ENCODE measurements around the gene STAT6.

Gene STAT6

DNA sequence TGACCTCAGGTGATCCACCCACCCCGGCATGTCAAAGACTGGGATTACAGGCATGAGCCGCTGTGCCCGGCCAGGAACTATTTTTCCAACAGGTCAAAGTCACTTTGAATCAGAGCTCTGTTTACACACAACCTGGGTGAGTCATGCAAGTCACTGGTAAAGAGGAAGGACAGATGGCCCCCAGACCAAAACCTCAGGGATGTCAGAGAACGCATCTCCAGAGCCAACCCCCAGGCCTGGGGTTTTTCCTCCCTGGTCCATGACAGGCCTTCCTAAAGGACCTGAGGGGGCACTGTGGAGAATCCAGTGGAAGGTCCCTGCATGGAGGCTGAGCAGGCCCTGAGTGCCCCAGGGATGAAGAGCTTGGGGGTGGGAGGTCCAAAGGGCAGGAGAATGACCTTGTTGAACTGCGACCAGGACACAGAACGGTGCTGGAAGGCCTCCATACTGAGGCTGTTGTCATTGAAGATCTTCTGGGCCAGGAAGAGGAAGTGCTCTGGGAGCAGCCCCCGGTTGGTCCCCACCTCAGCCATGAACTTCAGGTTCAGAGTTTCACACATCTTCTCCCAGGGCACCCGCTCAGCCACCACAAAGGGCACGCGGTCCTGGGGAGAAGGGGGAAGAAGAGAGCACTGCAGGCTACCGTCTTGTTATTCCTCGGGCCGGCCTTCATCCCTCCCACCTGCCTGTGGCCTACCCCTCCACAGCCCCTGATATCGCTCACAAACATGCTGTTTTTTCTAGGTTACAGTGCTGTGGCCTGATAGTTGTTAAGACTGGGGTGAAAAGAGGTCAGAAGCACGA lies 9.1 kb downstream of the STAT6 start:
- no peak for DNase-seq (ENCODE audit: low read depth in 2 of 2)

DNA sequence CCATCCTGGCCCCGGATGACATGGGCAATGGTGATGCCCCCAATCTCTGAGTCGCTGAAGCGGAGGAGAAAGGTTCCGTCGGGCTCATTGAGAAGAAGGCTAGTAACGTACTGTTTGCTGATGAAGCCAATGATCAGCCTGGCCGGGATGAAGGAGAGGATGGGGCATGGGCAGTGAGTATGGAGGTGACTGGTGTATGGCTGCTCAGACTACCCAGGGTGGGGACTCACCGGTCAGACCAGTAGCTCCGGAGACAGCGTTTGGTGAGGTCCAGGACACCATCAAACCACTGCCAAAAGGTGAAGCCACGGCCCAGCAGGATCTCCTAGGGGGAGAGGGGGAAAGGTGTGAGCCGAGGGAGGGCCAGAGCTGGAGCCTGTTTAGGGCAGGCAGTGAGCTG lies 11.4 kb downstream of the STAT6 start:
- DNase-seq (ENCODE audit: low read depth in 2 of 2): no peak

DNA sequence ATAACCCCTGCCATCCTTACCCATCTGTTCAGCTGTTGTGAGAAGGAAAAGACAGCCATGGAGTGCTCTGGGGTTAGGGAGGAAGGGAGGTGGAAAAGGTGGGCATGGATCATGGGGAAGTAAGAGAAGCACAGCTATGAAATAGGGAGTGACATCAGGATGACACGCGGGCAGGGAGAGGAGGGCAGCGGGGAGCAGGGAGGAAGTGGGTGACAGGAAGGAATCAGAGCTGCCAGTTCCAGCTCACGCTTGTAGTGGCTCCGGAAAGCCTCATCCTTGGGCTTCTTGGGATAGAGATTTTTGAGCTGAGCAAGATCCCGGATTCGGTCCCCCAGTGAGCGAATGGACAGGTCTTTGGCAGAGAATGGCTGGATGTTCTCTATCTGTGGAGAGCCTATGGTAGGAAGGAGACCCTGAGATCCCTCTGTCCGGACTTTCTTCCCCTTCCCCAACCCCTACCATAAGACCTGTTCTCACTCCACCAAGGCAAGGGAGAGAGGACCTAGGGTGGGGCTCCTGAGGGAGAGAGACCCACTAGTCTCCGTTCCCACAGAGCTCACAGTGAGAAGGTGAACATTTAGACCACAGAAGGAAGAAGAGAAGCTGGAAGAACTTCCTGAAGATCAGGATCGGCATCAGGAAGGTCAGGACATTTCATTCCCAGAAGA lies 12.0 kb downstream of the STAT6 start:
- DNase-seq (ENCODE audit: low read depth in 2 of 2): no peak

DNA sequence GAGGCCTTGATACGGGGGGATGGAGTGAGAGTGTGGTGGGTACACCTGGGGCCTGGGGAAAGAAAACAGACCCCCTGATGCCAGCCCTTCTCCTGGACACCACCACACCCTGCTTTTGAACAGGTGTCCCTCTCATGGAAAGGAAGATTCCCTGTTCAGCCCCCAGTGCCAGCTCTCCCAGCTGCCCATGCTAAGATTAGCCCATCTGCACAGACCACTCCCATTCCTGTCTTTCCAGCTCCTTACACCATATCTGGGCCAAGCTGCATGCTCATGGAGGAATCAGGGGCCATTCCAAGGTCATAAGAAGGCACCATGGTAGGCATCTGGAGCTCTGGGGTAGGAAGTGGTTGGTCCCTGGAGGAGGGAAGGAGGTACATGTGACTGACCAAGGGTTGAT lies 12.6 kb downstream of the STAT6 start:
- DNase-seq (ENCODE audit: low read depth in 2 of 2): no peak

DNA sequence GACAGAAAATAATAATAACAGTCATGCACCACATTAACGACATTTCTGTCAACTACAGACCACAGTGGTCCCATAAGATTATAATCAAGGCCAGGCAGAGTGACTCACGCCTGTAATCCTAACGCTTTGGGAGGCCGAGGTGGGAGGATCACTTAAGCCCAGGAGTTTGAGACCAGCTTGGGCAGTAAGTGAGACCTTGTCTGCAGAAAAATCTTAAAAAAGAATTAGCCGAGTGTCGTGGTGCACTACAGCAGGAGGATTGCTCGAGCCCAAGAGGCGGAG lies 13.7 kb downstream of the STAT6 start:
- DNase-seq (ENCODE audit: low read depth in 2 of 2): no peak

DNA sequence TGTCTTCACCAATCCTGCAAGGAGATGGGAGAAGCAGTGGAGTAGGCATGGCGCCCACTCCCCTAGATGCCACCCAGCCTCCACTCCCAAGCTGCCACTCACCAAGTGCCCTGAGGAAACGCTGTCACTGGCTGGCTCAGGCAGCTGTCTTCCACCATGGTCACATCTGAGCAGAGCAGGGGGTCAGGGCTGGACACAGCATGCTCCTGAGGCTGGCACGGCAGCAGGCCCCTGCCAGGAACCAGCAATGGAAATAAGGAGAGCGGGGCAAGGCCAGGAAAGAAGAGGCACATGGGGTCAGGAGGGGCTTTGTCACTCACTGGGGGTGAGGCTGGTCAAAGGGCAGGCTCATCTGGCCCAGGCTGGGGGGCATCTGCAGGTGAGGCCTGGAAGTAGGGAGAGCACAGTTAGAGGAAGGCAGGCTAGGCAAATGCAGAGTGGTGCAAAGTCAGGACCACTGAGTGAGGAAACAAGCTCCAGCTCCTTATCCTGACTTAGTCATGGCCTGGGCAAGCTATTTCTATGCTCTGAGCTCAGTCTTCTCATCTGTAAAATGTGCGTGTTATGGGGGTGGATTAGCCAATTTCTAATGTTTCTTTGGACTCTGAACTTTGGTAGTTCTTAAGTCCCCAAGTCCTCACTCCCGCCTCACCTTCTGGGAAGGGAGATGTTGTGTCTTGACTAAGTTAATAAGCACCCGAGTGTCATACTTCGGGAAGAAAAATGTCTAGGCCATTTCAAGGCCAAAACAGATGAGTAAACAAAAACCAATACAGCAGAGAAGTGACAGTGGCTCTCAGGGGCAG lies 14.2 kb downstream of the STAT6 start:
- DNase-seq (ENCODE audit: low read depth in 2 of 2): no peak

DNA sequence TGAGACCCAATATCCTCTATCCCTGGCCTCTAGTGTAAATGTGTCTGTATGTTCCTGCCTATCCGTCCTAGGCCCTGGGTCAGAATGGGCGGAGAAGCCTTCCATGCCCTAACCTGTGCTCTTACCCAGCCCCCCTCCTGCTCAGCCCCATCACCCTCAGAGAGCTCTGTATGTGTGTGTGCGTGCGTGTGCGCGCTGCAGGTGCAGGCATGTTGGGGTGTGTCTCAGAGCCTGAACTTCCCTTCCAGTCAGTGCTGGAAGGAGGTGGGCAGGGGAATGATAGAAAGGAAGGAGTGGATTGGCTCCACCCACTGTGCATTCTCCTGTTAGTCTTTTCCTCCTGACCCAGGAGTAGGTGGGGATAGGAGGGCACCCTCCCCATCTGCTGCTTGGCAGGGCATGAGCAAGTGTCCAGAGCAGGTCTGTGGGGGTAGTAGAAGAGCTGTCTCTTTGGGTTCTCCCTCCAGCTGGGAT lies 15.0 kb downstream of the STAT6 start:
- DNase-seq (ENCODE audit: low read depth in 2 of 2): no peak

DNA sequence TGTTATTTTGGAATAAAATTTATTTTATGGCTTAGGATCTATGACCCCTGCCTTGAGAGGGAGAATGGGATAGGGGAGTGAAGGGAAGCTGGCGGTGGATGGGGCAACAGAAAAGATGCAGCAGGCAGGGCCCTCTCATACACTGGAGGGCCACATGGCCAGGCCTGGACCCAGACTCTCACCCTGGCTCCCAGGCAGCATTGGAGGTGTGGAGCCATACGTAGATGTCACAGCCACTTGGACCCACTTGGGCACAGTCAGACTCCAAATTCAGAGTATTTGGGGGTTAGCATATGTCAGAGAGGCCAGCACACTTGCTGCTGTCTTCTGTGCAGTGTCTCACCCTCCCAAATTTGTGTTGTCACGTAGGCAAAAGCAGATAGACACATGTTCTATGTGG lies 15.7 kb downstream of the STAT6 start:
- DNase-seq (ENCODE audit: low read depth in 2 of 2): no peak

DNA sequence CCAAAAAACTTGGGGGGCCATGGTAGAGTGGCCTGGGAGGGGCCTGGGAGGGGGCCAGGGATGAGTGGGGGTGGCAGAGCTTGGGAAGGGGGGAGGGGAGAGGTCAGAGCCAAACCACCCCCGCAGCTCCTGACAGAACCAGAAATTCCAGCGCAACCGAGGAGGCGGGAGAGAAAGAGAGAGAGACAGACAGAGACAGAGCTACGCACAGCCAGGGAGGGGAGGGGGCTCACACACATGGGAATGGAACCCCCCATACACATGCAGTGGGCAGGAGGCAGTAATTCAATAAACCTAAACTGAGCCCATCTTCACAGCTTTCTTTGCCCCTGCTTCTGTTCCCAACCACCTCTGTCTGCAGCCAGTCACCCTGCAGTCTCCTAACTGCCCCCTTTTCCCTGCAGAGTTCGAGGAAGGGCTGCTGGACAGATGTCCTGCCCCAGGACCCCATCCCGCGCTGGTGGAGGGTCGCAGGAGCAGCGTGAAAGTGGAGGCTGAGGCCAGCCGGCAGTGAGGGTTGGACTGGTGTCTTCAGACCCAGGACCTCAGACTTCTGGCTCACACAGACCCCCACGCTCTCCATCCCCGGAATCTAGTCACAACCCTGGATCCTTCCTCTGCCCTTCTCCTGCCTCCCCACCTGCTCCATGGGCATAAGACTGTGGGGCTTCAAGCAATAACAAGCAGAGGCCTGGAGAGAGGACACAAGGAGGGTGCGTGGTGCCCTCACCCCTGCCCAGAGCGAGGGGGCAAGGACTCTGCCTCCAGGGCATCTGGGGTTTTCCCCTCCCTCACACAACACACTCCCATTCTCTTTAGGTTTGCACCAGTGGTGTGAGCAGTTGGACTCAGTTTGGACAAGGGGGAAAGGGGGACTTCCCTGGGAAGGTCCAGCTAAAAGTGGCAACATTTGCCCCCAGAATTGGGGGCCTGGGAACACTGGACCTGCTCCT lies 16.7 kb downstream of the STAT6 start:
- DNase-seq (ENCODE audit: low read depth in 2 of 2): no peak

DNA sequence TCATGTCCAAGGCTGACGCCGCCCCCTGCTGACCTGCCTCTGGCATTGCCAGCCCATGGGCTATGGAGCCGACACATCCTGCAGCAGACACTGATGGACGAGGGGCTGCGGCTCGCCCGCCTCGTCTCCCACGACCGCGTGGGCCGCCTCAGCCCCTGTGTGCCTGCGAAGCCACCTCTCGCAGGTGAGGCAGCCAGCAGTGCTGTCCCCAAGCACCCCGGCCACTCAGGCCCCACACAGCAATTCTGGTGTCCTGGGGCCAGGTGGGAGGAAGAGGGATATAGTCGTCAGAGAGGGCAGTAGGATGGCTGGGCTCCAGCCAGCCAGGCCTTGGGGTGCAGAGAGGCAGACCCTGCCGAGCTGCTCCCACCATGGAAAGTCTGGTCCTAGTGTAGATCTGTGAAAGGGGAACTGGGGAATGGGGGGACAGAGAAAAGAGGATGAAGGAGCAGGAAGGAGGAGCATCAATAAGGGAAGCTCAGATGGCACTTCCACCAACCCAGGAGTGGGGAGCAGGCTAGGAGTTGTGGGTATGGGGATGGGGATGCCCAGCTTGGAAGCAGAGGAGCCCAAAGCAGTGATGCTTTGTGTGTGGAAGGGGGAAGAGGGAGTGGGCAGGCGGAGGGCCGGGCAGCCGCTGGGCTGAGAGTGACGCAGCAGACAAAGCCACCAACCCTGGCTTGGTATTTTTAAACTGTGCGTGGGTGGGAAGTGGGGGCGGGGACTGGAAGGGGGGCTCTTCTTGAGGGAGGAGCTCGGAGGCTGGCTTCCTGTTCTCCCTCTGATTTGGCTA lies 17.6 kb downstream of the STAT6 start:
- DNase-seq (ENCODE audit: low read depth in 2 of 2): peak; percentile 64 to 66

DNA sequence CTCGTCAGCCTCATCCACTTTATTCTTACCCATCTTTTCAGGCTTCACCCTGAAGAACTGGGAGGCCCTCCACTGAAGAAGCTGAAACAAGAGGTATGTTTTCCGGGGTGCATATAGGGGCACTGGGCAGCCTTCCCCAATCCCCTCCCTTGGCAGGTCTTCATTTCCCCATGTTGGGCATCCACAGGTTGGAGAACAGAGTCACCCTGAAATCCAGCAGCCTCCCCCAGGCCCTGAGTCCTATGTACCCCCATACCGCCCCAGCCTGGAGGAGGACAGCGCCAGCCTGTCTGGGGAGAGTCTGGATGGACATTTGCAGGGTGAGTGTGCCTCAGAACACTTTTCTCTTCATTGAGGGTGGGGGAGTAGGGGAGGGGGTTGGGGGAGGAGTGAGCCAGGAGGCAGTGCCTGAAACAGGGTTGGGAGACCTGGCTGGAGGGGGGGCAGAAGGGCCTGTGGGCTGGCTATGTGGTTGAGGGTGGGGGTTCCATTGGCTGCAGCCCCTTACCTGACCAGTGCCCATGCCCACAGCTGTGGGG lies 18.2 kb downstream of the STAT6 start:
- no peak for DNase-seq (ENCODE audit: low read depth in 2 of 2)

DNA sequence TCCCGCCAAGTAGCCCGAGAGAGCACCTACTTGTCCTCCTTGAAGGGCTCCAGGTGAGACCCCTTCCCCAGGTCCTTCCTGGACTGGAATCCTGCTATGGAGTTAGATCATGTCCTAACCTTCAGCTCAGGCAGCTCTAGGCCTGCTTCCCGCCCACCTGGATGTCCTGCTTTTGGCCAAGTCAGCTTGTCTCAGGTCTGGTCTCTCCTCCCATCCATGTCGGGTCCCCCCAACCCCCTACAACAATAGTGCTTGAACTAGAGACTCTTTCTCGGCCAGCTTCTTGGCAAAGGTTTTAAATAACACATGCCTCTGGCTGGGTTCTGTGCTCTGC lies 18.7 kb downstream of the STAT6 start:
- DNase-seq (ENCODE audit: low read depth in 2 of 2): no peak

DNA sequence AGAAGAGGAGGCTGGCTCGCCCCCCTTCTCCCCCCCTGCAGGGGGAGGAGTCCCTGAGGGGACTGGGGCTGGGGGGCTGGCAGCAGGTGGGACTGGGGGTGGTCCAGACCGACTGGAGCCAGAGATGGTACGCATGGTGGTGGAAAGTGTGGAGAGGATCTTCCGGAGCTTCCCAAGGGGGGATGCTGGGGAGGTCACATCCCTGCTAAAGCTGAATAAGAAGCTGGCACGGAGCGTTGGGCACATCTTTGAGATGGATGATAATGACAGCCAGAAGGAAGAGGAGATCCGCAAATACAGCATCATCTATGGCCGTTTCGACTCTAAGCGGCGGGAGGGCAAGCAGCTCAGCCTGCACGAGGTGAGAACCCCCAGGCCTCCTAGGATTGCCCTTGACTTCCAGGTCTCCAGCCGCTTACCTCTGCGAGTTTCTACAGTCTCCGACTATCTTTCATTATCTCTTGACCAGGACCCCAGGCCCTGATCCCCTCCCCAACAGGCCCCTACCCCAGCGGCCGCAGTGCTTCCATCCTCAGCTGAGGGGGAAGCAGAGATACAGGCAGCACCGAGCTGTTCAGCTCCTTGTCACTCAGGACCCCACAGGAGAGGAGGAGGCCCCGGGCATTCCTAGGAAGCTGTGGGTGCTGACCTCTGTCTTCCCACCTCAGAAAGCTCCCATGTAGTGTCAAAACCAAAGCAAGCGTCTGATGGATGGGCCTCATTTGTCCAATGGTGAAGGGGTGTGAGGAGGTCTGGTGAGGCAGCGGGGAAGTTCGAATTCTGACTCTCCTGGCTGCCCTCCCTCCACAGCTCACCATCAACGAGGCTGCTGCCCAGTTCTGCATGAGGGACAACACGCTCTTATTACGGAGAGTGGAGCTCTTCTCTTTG lies 19.3 kb downstream of the STAT6 start:
- DNase-seq (ENCODE audit: low read depth in 2 of 2): no peak

DNA sequence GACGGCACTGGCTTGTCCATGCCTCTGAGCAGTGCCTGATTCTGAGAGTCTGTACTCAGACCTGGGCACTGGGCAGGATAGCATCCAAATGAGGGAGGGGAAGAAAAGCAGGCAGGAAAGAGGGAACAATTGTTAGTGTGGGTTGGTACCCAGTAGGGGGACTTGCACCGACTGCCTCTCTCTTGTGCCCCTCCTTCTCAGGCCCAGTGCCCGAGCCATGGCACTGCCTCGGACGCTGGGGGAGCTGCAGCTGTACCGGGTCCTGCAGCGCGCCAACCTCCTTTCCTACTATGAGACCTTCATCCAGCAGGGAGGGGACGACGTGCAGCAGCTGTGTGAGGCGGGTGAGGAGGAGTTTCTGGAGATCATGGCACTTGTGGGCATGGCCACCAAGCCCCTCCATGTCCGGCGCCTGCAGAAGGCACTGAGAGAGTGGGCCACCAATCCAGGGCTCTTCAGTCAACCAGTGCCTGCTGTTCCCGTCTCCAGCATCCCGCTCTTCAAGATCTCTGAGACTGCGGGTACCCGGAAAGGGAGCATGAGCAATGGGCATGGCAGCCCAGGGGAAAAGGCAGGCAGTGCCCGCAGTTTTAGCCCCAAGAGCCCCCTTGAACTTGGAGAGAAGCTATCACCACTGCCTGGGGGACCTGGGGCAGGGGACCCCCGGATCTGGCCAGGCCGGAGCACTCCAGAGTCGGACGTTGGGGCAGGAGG lies 20.1 kb downstream of the STAT6 start:
- no peak for DNase-seq (ENCODE audit: low read depth in 2 of 2)

DNA sequence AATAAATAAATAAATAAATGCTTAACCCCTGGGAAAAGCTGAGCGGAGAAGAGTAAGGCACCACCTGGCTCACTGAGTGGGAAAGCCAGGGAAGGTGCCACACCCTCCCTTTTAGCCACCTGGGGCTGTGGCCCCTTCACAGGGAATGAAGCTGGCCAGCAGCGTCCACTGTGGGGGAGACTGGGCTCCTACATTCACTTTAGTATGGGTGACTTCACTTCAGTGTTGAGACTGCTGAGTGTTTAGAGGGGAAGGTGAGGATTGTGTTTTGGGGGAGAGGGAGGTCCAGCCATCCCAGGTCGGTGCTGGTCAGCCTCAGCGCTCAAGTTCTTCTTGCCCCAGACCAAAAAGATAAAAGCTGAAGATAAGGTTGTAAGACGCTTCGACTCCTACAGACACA lies 20.7 kb downstream of the STAT6 start:
- DNase-seq (ENCODE audit: low read depth in 2 of 2): no peak

DNA sequence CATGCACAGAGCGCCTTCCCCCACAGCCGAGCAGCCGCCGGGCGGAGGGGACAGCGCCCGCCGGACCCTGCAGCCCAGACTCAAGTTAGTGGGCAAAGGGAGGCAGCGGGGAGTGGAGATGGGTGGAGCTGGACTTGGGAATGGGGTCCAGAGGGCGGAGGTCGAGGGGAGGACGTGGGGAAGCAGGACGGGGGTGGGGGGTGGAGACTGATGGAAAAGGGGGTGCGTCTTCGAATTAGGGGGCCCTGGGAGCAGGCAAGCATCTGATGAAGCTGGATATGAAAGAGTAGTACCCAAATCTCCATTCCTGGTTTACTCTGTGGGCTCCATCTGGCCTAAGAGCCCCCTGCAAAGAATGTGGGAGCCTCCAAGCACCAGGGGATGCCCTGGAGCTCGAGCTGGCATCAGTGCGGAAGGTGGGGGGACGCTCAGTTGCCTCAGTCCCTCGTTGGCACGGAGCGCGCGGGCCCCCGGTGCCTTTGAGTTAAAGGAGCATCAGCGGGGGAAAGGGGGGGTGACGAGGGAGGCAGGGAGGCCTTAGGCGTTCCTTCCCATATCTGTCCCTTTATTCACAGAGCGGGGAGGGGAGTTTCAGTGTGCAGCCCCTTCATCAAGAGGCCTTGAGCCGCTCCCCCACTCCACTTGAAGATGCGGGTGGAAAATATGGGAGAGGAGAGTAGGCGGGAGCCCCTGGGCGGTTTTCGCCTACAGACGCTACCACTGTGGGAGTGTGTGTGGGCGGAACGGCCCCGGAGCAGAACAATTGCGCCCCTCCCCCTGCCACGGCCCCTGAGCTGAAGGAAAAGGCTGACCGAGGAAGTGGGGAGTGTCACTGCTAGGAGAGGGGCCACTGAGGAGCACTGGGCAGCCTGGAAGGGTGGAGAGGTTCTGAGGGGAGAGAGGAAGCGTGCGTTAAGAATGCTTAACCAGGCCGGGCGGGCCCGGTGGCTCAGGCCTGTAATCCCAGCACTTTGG lies 21.6 kb downstream of the STAT6 start:
- peak in 1 of 2 donors; percentile 26 for DNase-seq (ENCODE audit: low read depth in 2 of 2)

DNA sequence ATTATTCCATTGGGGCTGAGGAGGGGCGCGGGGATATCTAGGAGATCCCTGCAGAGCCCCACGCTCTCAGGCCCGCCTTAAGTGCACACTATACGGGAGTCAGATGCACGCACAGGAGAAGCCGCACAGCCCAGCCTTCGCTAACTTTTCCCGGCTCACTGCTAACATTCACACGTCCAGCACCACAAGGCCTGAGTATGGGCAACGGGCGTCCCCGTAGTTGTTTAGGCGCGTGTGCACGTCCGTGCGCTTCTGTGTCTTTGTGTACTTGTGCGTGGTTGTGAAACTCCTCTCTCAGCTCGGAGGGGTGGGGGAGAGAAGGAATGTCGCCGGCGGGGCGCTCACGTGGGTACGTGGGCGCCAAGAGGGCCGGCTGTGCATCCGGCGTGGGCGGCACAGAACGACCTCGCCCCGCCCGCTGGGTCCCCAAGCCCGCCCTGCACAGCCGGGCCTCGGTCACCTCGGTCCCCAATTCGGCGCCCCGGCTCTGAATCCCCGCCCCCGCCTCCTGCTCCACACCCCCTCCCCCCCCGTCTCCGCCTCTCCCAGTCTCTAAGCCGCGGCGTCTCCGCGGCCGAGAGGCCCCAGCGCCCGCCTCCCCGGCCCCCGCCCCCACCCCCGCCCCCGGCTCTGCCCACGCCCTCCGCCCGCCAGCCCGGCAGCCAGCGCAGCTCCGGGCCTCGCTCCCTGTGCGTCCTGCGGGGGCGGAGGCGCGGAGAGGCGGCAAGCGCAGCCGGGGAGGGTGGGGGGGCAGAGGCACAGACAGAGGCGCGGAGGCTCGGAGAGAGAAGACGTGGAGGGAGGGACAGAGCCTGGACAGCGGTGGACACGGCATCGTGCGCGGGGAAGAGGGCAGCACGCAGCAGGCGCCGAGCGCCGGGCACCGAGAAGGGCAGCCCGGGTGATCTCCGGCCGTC lies 22.6 kb downstream of the STAT6 start, which contains the start of gene NAB2:
Gene NAB2 (plus strand): TSS at position 761 of the 917 bp plus-strand sequence. CDS start 158 bp downstream, outside the sequence.
- DNase-seq (ENCODE audit: low read depth in 2 of 2): peak; percentile 77 to 88
